NK-92 (cell line): ENCODE results near the gene TRPM3.
"Not testable (repeated sequence)": the region's sequence is repeated elsewhere in the genome, so short reads cannot be mapped to it uniquely, and the experiment has no call there.

Source experiments
- DNase-seq: peaks from one replicate; lab custom pipeline; 2025; ENCODE audit not compliant: unreplicated experiment; lab: John Stamatoyannopoulos, UW

The TRPM3 gene

GRCh38 chr9:70678153-70678552 lies 443.3 kb downstream of the TRPM3 start:
- no peak for DNase-seq

DNA sequence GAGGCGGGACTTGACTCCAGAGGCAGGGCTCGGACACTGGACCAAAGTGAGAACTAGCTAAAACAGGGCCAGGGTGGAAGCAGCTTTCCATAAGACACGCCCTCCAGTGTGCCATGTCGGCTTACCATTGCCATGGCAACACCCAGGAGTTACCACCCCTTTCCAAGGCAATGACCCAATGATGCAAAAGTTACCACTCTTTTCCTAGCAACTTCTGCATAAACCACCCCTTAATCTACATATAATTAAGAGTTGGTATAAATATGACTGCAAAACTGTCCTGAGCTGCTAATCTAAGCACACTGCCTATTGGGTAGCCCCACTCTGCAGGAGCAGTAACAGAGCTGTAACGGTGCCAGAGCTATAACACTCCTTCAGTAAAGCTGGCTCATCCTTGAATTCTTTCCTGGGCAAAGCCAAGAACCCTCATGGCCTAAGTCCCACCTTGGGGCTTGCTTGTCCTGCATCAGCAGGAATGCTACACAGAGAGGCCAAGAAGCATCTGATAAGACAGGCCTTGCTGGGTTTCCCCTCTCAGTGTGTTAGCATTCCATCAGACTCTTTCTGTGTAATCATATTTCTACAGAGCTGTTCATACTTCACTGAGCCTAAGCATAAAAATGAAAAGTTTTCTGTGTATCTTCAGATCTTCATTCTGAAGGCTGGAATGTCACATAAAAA lies 444.2 kb downstream of the TRPM3 start:
- no peak for DNase-seq

DNA sequence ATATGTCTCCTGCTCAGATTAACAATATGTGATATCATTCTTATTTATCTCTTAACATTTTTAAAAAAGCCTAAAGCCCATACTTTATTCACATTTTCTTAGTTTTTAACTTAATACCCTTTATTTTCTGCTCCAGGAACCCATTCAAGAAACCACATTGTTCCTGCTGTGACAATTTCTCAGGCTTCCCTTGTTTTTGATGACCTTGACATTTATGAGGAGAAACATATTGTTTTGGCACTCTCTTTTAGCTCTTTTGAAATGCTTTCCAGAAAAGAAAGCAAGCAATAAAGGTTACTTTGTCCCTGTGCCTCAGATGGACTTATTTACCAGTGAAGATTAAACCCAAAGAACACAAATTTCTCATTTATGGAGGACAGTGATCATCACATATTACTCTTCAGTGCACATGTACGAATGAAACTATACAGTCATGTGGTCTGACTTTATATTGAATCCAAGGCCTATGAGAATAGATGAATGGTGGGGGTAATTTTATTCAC lies 445.5 kb downstream of the TRPM3 start:
- DNase-seq, result no peak

DNA sequence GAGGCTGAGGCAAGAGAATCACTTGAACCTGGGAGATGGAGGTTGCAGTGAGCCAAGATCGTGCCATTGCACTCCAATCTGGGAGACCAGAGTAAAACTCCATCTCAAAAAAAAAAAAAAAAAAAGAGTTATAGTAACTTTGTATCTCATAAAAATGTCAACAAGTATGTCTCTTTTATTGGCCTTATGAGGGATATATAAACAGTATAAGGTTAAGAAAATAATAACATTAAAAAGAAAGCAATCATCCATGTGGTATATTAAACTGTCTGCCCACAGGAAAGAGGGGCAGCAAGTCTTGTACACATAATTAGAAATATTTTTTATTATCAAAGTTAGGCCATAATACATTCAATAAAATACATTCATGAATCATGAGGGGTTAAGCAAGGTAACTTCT lies 447.6 kb downstream of the TRPM3 start:
- no peak for DNase-seq

- DNase-seq, result no peak
These were observed 449.2 kb downstream of the TRPM3 start for GRCh38 chr9:70672161-70672649.

GRCh38 chr9:70668751-70669150 lies 452.7 kb downstream of the TRPM3 start:
- no peak for DNase-seq

DNA sequence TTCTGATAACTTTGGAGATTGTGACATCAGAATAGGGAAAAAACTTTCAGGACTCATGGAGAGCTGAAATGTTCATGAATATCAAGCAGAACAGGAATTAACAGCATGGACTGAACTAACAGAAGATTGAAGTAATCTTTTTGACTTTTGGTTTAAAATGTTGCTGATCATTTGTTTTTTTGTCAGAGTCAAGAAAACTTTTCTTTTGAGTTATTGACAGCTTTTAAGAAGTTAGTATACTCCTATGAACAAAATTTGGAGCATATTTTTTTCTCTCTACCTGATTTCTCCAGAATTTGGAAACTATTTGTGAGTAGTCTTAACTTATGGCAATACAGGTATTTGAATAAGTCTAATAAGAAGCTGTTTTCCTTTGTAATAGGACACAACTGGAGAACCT lies 462.7 kb downstream of the TRPM3 start:
- DNase-seq, result no peak

DNA sequence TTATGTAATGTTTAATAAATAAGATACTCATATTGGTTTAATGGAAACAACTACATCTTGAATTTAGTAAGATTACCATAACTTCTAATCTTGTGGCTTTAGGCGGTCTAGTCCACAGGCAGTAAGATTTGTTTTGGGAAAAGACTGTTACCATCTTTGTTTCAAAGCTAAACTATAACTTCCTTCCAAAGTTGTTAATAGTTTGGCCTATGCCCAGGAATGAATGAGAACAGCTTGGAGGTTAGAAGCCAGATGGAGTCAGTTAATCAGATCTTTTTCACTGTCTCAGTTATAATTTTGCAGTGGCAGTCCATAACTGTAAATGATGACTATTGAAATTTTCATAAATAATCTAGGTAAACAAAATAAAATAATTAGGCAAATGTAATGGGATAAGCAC lies 465.1 kb downstream of the TRPM3 start:
- no peak for DNase-seq

- no peak for DNase-seq
These were observed 467.3 kb downstream of the TRPM3 start for GRCh38 chr9:70654144-70654543.

- not testable (repeated sequence) for DNase-seq
These were observed 476.8 kb downstream of the TRPM3 start for GRCh38 chr9:70644627-70645026.

- DNase-seq, result no peak
These were observed 479.1 kb downstream of the TRPM3 start for GRCh38 chr9:70642341-70642740.

DNA sequence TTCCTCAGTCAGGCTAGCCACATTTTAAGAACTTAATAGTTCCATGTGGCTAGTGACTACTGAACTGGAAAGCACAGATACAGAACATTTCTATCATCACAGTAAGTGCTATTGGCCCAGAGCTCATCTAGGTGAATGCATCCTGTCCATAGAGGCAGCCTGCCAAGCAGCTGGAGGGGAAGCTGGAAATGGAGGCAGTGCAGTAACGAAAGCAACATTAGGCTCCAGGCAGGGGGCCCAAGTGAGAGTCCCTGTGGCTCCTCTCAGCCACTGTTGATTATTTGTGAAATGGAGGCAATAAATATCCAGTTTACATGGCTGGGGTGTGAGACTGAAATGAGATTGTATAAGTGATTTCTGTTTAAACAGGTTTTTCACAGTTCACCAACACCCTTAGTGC lies 479.8 kb downstream of the TRPM3 start:
- no peak for DNase-seq

GRCh38 chr9:70641031-70641430 lies 480.4 kb downstream of the TRPM3 start:
- no peak for DNase-seq

GRCh38 chr9:70639853-70640814 lies 481.3 kb downstream of the TRPM3 start:
- DNase-seq, result no peak

GRCh38 chr9:70635790-70636189 lies 485.6 kb downstream of the TRPM3 start:
- no peak for DNase-seq

- no peak for DNase-seq
These were observed 486.7 kb downstream of the TRPM3 start for GRCh38 chr9:70634696-70635095.

GRCh38 chr9:70630971-70631370 lies 490.4 kb downstream of the TRPM3 start:
- DNase-seq, result no peak

DNA sequence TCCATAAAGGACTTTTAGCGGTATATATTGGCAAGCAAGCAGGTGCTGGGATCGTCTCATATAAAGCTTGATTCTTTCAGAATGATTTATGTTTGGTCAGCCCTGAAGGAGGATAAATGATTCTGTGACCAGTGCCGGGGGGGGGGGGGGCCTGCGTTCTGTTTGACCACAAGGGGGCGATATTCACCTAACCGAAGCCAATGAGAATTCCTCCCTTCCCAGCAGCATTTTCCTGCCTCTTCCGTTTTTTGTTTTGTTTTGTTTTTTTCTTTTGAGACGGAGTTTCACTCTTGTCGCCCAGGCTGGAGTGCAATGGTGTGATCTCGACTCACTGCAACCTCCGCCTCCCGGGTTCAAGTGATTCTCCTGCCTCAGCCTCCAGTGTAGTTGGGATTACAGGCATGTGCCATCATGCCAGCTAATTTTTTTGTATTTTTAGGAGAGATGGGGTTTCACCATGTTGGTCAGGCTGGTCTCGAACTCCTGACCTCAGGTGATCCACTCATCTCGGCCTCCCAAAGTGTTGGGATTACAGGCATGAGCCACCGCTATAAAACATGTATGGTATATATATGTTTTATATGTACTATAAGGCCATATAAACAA lies 492.2 kb downstream of the TRPM3 start:
- DNase-seq, result not testable (repeated sequence)

DNA sequence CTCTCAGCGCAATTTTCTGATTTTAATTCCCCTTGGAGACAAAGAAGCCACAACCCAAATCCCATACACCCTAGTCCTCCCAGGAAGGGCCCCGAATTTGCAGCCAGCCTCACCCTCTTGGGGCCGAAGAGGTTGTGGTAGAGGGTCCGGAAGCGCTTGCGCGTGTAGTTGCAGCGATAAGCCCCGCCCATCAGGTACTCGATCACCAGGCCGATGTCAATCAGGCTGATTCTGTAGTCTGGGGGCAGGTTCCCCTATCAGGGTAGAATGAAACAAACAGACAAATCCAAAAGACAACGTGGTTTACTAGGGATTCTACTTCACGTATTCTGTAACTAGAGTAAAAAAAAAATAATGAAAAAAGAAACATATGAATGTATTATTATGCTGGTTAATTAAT lies 496.3 kb downstream of the TRPM3 start:
- no peak for DNase-seq

DNA sequence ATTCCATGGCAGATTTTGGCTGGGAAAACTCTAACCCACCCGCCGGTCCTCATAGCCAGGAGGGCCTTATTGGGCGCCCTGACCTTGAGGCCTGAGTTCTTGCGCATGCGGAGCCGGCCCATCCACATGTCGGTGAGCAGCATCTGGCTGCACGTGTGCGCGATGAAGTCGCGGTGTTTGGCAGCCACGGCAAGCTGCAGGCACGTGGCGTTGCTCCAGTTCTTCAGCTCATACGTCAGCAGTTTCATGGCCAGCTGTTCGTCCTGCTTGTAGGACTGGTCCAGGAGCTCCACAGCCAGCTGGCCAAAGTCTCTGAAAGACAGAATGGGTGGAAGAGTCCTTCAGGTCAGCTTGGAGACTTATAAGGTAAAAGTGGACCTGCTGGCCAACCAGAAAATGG lies 502.6 kb downstream of the TRPM3 start:
- no peak for DNase-seq

DNA sequence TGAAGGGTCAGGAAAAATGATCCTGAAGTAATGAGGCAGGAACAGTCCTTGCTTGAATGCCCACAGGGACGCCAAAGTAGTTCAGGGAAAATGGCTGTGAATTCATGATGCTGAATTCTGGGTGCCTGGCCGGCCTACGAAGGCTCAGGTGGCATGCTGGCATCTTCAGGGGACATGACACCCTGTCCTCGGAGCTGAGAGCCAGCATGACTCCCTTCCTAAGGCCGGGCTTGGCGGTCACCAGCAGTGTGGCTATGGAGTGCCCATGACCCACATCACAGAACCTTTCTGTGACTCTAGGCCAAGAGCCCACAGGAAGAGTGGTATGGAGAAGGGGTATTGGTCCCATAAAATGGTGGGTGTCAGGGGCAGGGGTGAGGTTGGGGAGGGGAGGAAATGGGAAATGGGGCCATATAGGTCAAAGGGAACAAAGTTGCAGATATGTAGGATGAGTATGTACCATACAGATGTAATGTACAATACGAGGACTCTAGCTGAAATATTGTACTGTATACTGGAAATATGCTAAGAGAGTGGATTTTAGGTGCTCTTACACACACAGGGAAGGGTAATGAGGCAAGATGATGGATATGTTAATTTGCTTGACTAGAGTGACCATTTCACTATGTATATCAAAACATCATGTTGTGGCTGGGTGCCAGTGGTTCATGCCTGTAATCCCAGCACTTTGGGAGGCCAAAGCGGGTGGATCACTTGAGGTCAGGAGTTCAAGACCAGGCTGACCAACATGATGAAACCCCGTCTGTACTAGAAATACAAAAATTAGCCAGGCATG lies 504.2 kb downstream of the TRPM3 start:
- DNase-seq, result no peak
